NCI-H345 (cell line): Measurements from ENCODE around the gene NFAT5.
"Not testable (repeated sequence)": the region's sequence is repeated elsewhere in the genome, so short reads cannot be mapped to it uniquely, and the experiment has no call there.

Experiments
- DNase-seq: peaks from one replicate; lab custom pipeline; 2025; lab: John Stamatoyannopoulos, UW

The NFAT5 gene

DNA sequence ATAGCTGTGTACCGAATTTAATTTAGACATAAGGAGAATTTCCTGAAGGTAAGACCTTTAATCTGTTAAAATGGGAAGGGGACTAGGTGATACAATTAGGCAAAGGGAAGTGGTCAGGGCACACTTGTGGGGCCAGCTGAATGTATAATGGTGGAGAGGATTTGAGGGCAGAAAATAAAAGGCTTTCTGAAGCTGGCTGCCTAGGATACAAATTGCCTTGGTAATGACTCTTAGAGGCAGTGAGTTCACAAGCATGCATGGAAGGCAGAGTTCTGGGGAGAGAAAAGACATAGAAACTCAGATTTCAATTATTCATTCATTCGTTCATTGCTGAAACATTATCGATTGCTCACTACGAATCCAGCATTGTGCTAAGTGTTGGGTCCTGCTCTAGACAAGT lies 12.4 kb upstream of the NFAT5 start:
- DNase-seq: no peak

DNA sequence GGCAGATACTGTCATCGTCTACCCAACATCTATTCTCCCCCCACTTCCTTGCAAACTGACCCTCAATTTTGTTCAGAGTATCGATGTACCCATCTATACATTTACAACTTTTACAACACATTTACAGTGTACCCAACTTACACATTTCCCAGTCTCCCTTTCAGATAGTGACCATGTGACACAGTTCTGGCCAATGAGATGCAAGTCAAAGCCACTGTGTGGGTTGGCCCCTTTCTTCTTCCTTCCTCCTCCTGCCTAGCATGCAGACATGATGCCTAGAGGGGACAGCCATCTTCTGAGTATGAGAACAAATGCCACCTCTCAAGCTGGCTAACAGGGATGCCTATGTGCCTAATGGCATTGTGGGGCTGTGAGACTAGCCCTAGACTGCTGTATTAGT lies 11.3 kb upstream of the NFAT5 start:
- no peak for DNase-seq

DNA sequence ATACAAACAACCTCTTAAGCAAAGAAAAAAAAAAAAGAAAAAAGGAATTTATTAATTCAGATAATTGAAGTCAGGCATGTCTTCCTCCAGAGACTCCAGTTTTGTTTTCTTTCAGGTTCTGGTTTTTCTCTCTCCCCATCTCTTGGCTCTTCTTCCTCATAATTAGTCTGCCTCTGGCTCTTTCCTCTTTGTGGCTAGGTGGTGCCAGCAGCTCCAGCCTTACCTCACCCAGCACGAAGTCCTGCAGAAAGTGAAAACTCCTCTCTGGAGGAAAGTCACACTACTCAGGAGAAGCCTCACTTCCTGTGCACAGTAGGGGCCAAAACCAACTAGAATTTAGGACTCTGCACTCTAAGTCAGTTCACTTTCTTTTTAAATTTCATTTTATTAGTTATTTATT lies 10.3 kb upstream of the NFAT5 start:
- no peak for DNase-seq

DNA sequence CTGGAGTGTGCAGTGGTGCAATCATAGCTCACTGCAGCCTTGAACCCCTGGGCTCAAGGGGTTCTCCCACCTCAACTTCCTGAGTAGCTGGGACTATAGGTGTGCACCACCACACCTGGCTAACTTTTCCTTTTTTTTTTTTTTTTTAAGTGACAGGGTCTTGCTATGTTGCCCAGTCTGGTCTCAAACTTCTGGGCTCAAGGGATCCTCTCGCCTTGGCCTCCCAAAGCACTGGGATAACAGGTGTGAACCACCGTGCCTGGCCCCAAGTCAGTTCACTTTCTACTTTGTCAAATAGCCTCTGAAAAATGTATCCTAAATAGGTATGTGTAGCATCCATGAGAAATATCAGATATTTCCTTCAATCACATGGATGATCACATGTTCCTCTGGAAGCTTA lies 9.9 kb upstream of the NFAT5 start:
- DNase-seq: no peak

DNA sequence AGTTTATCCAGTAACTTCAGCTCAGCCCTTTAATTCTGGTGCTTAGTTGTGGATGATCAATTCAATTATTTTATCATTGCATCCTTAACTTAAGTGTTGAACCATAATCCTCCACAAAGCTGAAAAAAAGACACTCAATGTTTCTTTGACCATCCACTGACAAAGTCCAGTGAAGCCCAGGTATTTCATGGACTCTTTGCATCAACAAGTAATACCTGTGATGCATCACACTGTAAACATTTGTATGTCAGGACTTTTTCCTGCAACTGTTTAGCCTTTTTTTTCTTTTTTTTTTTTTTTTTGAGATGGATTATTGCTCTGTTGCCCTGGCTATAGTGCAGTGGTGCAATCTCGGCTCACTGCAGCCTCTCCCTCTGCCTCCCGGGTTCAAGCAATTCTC lies 6.6 kb upstream of the NFAT5 start:
- no peak for DNase-seq

DNA sequence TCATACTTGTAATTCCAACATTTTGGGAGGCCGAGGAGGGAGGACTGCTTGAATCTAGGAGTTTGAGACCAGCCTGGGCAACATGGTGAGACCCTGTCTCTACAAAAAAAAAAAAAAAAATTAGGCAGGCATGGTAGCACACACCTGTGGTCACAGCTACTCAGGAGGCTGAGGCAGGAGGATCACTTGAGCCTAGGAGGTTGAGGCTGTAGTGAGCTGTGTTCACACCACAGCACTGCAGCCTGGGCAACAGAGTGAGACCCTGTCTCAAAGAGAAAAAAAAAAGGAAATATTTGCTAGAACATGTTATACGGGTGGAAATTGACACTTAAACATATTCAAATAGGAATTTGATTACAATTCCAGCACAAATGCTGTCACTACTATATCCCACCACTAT lies 4.4 kb upstream of the NFAT5 start:
- not testable (repeated sequence) for DNase-seq

DNA sequence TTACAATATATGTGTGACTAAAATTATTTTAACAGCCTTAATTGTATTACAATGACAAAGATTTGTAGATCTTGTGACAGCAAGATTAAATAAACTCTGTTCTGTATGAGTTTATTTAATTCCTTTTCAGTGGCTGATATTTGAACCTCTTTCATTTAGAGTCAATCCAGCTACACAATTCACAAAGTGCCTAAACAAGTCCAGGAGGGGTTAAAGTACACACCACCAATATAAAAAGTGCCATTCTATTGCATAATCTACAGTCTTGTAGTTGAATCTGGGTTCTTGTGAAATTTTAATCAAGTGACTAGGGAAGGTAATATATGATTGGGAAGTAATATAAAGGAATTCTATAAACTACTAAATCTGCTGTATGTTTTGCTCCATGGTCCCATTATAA lies 3.9 kb upstream of the NFAT5 start:
- DNase-seq: no peak

DNA sequence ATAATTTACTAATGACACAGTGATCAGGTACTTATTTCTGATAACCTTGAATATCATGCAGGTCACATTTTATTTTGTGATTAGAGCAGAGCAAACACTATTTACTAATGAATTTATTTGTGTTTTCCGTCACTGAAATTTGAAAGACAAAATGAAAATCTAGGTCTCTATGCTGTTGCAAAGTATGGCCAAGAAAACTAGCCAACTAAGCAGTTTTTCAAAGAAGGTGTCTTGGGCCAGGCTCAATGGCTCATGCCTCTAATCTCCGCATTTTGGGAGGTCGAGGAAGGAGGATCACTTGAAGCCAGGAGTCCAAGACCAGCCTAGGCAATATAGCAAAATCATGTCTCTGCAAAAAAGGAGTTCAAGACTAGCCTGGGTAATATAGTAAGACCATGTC lies 3.0 kb upstream of the NFAT5 start:
- no peak for DNase-seq

DNA sequence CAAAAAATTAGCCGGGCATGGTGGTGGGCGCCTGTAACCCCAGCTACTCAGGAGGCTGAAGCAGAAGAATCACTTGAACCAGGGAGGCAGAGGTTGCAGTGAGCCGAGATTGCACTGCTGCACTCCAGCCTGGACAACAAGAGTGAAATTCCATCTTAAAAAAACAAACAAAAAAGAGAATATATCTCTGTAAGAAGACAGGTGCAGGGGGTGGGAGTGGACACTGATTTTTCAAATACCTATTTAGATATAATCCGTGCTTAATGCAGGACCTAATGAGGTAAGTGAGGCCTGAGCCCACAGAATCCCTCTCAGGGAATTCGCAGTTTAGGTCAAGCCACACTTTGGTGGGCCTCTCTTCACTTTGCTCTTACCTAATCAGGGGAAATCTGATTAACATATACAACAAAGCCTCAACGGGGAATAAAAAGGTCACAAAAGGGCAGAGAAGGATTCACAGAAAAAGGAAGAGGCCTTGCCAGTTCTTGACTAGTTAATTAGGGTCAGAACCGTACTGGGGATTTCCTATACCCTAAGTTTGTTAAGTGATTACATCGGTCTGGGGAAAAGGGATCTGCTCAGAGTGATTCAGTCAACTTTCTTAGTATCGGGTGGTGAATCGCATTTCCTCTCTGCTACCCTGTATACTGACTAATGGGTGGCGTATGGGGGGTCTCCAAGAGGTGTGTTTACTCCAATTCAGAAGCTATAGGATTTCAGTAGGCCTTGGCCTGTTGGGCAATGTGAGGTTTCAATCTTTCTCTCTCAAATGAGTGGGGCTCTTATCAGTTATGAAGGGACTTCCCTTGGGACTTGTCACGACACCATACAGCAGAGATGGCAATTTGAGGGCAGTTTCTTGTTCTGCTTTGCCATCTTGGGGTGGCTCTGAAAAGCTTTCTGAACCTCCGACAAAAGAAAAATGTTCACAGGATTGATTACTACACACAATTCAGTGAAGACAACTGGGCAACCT lies 1.9 kb upstream of the NFAT5 start:
- DNase-seq: no peak

DNA sequence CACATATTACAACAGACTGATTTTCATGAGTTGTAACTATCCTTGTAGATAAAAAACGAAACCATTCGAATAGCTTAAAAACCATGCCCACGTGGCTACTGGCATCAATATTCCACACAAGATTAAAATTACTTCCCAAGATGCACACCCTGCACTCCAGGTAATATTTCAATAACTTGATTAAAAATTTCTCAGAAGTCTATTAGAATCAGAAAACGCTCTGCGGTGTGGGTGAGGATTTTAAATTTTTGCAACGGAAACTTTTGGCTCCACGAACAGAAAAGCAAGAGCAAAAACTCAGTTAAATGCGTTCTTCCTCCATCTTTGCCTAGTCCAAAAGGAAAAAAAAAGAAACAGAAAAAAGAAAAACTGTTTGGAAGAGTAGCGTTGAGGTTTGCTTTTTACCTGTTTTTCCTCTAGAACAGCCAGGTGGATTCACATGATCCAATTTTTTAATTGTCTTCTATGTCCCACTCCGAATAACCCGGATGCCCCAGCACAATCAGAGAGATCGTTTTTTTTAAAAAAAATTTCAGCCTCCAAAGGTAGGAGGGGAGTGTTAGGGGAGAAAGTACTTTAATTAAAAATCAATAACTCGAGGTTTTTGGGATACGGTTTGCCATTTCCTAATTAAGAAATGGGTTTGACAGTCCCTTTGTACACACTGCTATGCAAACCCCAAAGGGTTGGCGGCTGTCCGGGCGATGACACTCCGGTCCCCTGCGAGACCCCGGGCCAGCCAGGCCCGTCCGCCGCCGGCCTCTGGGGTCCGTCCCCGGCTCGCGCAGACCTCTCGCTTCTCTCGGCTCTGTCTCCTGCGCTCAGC lies 708 bp upstream of the NFAT5 start:
- no peak for DNase-seq

DNA sequence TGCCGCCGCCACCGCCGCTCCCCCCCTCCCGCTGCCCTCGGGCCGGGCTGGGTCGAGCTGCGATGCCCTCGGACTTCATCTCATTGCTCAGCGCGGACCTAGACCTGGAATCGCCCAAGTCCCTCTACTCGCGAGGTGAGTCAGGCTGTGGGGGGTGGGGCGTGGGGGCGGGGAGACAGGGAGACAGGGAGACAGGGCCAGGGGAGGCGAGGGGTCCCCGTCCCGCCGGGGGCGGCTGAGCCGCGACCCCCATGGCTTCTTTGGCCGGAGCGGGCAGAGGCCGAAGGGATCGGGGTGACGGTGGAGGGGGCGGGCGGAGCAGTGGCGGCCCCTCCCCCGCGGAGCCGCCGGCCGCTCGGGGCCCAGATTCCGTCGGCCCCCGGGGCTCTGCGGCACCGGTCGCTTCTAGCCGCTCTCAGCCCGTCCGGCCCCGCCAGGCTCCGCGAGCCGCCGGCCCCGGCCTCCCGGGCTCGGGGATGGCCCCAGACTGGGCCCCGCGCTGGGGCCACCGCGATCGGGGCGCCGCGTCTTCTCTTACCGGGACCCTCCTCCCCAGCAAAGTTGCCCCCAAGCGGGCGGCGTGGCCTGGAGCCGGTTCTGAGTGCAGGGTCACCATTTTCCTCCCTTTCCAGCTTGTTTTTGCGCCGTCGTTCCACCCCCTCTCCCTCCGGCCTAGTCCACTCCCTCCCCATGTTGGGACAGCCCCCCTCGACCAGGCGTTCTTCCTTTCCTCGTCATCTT lies 644 bp downstream of the NFAT5 start:
- peak; percentile 27 for DNase-seq

DNA sequence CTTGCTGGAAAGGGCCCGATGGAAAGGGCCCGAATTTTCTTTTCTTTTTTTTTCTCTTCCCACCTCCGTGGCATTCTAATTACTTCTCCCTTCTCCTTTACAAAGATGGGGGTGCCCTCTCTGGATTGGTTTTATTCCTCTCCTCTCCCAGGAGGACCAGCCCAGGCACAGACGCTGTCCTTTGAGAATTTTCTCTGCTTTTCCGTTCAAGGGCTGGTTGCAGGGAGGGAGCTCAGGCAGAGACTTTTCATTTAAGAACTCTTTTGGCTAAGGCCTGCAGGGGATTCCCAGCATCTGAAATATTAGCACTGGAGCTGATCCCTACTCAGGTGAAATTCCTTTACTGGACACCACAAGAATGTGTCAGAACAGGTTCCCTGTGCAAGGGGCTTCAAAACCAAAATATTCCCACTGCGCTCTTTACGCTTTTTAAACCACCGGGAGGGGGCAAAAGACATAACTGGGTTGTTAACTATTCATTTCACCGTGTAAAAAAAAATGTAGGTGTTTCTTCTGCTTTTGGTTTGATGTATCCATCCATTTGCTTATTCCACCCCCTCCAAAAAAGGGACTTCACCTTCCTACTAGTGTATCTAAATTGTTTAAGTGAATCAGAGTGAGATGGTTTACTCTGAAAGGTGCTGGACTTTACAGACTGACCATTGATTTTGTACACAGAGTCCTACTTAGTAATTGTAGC lies 1.4 kb downstream of the NFAT5 start:
- no peak for DNase-seq

DNA sequence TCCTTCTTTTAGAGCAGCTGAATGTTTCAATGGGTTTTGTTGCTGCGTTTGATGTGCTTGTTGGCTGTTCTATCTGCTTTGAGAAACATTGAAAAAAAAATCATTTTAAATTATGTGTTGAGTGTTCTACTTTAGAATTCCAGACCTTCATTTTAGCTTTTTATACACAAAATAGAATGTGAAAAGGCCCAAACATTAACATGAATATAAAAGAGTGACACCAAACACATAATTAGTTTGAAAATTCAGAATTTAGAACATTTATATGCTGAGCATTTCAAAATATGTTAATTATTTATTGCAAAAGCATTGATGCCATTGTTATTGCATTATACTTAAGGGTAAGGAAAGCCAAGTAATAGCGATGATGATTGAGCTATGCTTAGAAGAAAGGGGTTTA lies 2.9 kb downstream of the NFAT5 start:
- no peak for DNase-seq

DNA sequence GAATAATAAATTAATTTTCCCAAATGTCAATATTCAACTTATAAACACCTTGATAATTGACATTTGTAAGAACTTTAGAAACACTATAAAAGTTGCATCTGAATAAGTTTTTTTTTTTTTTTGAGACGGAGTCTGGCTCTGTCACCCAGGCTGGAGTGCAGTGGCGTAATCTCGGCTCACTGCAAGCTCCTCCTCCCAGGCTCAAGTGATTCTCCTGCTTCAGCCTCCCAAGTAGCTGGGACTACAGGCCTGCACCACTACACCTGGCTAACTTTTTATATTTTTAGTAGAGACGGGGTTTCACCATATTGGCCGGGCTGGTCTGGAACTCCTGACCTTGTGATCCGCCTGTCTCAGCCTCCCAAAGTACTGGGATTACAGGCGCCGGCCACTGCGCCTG lies 13.0 kb downstream of the NFAT5 start:
- not testable (repeated sequence) for DNase-seq

DNA sequence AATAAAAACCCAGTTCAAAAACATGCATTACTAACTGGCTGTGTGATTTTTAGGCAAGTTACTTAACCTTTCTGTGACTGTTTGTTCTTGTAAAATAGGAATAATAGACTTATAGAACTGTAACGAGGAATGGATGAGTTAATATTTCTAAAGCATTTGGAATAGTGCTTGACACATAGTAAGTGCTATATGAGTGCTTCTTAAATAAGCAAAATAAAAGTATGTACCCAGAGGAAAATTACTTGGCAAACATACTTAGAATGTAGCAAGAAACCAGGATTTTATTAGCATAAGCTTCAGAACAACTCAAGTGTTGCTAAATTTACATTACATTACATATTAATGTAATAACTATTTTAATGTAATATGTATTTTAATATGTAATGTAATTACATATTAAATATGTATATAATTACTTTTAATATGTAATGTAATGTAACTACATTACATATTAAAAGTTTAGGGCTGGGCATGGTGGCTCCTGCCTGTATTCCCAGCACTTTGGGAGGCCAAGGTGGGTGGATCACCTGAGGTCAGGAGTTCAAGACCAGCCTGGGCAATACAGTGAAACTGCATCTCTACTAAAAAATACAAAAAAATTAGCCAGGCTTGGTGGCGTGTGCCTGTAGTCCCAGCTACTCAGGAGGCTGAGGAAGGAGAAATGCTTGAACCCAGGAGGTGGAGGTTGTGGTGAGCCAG lies 14.2 kb downstream of the NFAT5 start:
- DNase-seq: no peak

DNA sequence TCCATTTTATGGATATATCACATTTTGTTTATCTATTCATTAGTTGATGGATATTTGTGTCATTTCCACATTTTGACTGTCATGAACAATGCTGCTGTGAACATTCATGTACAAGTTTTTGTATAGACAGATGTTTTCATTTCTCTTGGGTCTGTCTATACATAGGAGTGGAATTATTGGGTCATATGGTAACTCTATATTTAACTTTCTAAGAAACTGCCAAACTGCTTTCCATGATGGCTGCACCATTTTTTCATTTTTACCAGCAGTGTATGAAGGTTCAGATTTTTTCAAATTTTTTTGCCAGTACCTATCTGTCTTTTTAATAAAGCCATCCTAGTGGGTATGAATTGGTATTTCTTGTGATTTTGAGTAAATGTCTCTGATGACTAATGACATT lies 15.5 kb downstream of the NFAT5 start:
- DNase-seq: no peak

DNA sequence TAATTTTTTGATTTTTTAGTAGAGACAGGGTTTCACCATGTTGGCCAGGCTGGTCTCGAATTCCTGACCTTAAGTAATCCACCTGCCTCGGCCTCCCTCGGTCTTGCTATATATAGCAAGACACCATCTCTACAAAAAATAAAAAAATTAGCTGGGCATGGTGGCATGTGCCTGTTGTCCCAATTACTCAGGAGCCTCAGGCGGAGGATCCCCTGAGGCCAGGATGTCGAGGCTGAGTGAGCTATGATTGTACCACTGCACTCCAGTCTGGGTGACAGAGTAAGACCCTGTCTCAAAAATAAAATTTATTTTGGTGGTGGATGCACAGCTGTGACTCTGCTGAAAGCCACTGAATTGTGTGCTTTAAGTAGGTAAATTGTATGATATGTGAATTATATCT lies 18.7 kb downstream of the NFAT5 start:
- not testable (repeated sequence) for DNase-seq

DNA sequence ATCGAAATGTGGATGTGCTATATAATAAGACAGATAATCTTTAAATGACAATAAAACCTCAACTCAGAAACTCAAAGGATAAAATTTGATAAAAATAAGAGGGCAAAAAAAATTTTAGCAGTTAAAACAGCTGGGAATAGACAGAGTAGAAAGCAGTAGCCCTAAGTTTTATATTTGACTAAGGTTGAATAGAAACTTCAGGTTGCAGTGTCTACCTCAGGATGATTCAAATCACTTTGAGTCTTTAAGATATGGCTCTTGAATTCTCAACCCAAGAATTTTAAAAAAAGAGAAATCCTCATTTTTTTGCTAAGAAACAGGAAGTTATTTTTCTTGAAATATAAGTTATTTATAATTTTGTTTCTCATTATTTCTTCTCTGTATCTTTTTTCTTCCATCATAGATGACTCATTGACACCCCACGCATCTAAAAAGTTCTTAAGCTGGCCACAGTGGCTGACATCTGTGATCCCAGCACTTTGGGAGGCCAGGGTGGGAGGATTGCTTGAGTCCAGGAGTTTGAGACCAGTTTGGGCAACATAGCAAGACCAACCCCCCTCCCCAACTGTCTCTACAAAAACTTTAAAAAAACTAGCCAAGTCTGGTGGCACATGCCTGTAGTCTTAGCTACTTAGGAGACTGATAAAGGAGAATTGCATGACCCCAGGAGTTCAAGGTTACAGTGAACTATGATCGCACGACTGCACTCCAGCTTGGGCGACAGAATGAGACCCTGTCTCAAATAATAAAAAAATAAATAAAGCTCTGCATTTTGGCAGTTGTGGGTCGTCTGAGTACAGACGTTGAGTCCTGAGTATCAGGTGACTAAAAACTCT lies 23.9 kb downstream of the NFAT5 start:
- DNase-seq: no peak

DNA sequence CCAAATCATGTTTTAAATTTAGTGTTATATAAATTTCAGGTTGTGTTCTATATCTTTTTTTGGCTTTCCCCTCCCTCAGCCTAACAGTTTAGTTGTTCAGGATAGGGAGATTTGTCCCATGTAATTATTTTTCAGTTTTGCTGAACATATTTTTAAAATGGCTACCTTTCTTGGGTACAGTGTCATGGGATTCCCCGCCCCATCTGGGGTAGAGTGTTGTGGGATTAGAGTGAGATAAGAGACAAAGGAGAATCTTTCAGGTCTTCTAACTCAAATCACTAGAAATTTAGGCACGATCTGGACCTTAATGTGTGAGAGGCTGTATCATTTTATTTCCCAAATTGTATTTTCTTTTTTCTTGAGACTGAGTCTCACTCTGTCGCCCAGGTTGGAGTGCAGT lies 24.8 kb downstream of the NFAT5 start:
- no peak for DNase-seq

DNA sequence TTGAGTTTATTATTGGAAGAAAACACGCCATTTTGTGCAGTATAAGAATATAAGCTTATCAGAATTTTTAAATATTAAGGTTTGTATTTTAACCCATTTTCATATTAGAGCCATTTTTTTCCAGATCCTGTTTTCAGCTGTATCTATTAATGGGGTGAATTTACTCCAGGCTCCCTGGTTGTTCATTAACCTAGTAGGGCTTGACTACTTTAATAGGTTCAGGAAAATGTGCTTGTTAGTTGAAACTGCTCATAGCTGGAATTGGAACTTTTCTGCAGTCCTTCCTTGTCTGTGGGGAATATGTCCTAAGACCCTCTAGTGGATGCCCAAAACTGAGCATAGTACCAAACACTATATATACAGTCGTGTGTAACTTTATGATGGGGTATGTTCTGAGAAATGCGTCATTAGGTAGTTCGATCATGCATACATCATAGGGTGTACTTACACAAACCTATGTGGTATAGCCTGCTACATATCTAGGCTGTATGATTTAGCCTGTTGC lies 28.0 kb downstream of the NFAT5 start:
- no peak for DNase-seq
